ENCODE results near the gene SPOCK2.

Gene SPOCK2

GRCh38 chr10:72087392-72087968 lies 871 bp downstream of the SPOCK2 start:
- DNase-seq (ENCODE audit: low spot score): no peak

DNA sequence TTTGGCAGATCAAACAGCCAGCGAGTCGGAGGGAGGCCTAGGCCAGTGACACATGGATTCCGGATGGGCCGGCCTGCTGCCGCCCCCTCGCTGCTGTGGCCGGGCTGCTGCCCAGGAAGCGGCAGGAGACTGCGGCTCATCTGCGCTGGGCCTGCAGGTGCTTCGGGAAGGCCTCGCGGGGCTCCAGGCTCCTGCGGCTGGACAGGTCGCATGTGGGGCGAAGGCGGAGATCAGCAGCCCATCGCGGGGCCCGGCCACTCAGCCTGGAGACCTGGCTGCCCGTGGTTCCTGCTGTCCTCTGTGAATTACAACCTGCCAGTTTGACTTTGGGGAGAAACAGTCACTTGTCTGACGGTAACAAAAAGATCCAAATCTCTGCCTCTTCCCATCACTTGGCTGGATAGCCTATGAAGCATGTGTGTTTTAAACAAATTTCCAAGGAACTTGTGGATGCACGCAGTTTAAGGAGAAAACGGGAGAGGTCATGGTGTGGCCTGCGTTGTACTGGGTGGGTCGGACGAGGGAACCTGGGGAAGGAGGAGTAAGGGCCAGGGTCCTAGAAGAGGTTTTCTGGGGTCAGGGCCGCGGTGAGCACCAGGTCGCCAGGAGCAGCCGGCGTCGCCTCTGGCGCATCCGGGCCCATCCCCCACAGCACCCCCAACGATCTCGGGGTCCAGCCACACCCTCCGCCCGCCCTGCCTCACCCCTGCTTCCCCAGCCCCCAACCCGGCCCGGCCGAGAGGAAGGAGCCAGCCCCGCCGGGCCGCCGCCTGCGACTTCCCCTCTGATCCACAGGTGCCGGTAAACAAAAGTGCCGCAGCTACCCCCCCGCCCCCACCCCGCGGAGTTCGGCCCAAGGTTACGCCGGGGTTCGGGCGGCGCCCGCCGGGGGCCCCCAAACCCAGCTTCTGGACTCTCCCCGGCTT lies 1.6 kb downstream of the SPOCK2 start:
- DNase-seq (ENCODE audit: low spot score): no peak

DNA sequence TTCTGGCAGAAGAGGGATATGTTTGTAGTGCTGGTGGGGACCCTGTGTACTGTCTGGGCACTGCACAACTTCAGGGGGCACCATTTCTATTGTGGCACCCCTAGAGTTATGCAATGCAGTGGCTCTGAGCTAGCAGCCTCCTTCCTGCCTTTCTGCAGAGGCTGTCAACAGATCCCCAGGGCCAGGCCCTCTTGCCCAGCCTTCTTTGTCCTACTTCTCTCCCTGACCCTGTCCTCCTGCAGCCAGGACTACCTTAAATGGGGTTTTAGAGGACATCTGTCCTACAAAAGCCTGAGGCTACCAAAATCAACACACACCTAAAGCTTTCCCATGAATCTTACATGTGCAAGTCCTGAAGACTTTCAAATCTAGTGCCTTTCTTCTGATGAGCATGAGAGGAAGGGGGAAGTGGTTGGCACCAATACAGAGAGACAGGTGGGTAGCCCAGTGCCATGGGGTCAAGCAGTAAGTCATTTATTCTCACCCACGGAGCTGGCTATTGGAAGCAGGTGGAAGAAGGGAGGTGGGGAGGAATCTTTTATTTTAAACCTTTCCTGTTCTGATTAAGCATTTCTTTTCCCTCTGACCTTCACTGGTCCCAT lies 2.4 kb downstream of the SPOCK2 start:
- no peak for DNase-seq (ENCODE audit: low spot score)

GRCh38 chr10:72085166-72085565 lies 3.2 kb downstream of the SPOCK2 start:
- no peak for DNase-seq (ENCODE audit: low spot score)

DNA sequence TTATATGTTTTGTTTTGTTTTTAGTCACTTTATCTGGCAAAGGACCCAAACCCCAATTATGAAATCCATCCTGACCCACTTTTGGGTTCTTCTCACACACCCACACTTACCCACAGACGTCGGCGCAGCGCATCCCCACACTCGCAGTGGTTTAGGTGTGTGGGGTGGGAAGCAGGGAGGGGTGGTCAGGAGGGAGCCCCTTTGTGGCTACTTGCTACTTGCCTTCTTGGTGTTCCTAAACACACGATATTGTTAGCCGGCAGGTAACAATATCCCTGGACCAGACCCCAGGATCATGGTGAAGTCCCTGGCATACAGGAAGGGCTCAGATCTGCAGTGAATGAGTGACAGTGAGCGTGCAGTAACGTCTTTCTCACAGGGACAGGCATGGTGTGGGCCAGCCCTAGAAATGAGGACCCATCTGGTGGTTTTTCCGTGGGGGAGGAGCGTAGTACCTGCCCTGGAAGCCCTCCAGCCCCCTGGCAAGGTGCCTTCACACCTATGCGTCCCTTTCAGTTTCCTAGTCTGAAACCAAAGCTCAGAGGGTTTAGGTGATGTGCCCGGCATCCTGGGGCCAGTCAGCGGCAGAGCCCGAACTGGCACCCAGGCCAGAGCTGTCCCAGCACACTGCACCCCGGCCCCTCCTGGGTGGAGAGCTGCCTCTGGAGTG lies 4.4 kb downstream of the SPOCK2 start:
- no peak for DNase-seq (ENCODE audit: low spot score)

- no peak for DNase-seq (ENCODE audit: low spot score)
Measured at GRCh38 chr10:72082856-72083789, 5.2 kb downstream of the SPOCK2 start.

- DNase-seq (ENCODE audit: low spot score): no peak
Measured at GRCh38 chr10:72081772-72082590, 6.4 kb downstream of the SPOCK2 start.

DNA sequence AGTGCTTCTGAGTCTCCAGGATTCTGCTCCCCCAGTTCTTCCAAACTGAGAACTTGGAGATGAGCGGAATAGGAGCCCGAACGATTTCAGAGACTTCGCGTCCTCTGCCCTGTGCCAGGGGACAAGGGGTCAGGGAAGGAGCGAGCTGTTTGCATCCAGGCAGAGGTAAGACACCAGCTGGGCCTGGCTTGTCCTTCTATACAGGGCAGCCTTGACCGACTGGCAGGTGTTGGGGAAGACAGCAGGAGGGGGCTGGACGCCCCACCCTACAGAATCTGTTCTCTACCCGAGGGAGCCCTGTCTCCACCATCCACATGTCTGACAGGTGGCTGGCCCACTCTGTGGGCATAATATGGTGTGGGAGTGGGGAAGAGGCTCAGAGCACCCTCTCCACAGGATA lies 7.1 kb downstream of the SPOCK2 start:
- DNase-seq (ENCODE audit: low spot score): no peak

GRCh38 chr10:72080042-72080975 lies 8.0 kb downstream of the SPOCK2 start:
- no peak for DNase-seq (ENCODE audit: low spot score)

GRCh38 chr10:72079356-72079755 lies 9.0 kb downstream of the SPOCK2 start:
- no peak for DNase-seq (ENCODE audit: low spot score)

DNA sequence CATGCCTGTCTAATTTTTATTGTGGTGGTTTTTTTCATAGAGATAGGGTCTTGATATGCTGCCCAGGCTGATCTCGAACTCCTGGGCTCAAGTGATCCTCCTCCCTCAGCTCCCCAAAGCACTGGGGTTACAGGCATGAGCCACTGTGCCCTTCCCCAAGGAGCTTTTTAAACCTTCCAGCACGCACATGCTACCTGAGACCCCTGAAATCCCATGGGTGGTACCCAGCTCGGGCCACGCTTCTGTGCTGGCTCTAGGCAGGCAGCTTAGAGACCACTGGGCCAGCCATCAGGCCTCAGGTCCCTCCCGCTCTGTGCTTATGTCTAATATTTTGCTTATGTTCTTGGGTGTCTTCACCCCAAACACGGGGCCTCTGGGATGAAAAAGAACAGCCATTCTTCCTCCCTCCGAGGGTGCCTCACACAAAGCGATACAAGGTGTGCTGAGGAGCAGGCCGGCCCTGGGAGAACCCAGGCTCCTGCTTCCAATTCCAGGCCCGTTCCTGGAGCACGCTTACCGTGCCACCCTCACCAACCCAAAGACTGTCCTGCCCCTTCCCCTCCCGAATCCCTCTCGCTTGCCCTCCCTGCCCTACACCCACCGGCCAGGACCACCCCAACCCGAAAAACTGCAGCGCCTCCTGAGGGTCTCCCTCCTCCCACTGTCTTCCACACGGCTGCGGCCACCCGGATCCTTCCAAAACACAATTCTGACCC lies 10.9 kb downstream of the SPOCK2 start:
- no peak for DNase-seq (ENCODE audit: low spot score)

DNA sequence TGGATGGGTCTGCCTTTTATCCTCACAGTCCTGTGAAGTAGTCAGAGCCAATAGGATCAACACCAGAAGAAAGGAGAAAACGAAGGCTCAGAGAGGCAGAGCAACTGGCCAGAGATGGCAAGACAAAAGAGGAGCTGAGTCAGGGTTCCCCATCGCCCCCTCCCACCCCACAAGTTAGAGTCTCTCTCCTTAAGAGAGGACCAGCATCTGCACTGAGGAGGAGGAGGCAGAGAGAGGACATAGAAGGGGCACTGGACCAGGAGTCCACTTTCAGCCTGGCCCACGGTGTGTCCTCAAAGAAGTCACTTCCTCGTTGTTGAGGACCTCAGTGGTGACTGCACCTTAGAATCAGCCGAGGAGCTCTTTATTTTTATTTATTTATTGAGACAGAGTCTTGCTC lies 11.6 kb downstream of the SPOCK2 start:
- DNase-seq (ENCODE audit: low spot score): no peak

GRCh38 chr10:72075376-72076115 lies 12.8 kb downstream of the SPOCK2 start:
- no peak for DNase-seq (ENCODE audit: low spot score)

GRCh38 chr10:72074574-72075375 lies 13.6 kb downstream of the SPOCK2 start:
- DNase-seq (ENCODE audit: low spot score): no peak

DNA sequence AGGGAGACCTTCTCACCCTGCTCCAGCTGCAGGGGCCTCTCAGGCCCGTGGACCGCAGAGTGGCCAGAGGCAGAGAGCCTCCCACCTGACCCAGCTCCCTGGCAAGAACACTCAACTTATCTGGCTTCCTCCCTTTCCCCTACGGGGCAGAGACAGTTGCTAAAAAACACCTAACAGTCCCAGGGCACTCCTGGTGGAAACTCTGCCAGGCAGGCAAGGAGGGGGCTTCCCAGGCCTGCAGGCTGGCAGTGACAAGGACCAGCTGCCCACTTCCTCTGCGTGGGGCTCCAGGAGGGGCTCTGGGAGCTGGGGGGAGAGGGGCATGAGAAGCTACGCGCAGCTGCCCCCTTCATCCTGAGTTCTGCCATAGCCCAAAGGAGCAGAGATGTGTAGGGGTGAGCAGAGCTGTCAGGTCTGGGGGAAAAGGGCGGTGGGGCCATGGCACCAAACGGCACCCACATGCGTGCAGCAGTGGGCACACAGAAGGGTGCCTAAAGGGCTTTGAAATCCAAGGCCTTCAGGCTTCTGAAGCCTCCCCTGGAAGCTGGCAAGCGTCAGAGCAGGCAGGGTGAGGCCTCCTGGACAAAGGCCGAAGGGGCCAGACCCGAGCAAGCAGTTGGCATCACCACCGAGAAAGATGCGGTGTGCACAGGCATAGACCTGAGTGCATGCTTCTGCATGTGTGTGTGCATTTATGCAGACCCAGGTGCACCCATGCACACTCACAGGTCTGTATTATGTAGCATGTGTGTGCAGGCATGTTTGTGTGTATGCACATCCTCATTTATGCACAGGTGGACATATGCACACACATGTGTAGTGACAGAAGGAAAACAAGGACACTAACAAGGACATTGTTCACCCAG lies 14.4 kb downstream of the SPOCK2 start:
- no peak for DNase-seq (ENCODE audit: low spot score)

GRCh38 chr10:72072639-72073038 lies 15.7 kb downstream of the SPOCK2 start:
- DNase-seq (ENCODE audit: low spot score): no peak

Measured in left forelimb (tissue), 1 donor.